ENCODE results near the gene TTI1.

DNA sequence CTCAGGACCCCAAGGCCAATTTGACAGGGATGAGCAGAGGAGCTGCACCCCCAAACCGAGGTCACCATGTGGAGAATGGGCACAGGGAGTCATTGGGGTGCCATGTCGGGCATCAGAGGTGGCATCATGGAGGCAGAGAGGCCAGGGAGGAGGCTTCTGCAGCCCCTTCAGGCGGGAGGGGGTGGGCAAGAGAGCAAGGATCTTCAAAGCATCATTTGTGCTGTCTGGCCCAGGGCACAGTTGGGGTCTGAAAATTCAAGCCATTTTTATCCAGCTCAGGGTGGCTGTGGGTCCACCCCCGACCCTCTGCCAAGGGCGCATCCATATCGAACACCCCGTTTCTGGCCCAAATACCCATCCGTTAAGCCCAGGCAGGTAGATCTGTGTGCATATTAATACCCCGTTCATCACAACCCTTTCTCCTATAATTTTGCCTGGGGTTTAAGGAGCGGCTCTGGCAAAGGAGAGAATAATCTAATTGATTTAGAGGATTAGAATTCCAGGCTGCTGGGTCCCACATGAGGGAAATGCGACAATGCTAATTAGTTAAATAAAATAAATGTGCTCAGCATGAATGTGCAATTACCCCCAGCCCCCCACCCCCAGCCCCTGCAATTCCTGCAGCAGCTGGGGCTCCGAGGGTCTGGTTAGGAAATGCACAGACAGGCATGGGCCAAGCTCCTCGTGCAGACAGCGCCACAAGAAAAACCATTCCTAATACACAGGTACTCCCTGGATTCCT lies 98.5 kb downstream of the TTI1 start:
- TF ChIP-seq CTCF (IDR thresholded peaks at IDR 0.05; ENCODE audit: insufficient read depth, low read depth, low read length) (no peak), EZH2 (IDR thresholded peaks at IDR 0.05; ENCODE audit: insufficient read depth, low read length) (no peak)
